Measurements from ENCODE around the gene VSNL1.

VSNL1 gene

GRCh38 chr2:17584689-17585088 is 44.2 kb downstream of the VSNL1 start:
- Mint-ChIP-seq H3K4me3 (no peak overlapping the region), H3K4me1 (ENCODE audit: low read depth) (no peaks in the 10 kb centered on the region), H3K9me3 (no peaks in the 10 kb centered on the region), H3K27ac (no peak overlapping the region), H3K36me3 (ENCODE audit: low read depth) (no peaks in the 10 kb centered on the region), H3K27me3 (peaks cover 4% of the 10 kb centered on the region)
- DNase-seq: no peak

- Mint-ChIP-seq H3K36me3 (ENCODE audit: low read depth) (no peaks in the 10 kb centered on the region), H3K4me3 (no peak overlapping the region), H3K27me3 (peaks cover 11% of the 10 kb centered on the region)
Measured at GRCh38 chr2:17587469-17587868, 47.0 kb downstream of the VSNL1 start.

GRCh38 chr2:17588031-17588430 is 47.5 kb downstream of the VSNL1 start:
- no peak for DNase-seq
- H3K27me3 Mint-ChIP-seq: peaks cover 11% of the 10 kb centered on the region
- no peak overlapping the region for H3K4me3 Mint-ChIP-seq
- H3K4me1 Mint-ChIP-seq (ENCODE audit: low read depth): no peaks in the 10 kb centered on the region
- H3K27ac Mint-ChIP-seq: no peak overlapping the region
- no peaks in the 10 kb centered on the region for H3K9me3 Mint-ChIP-seq
- no peaks in the 10 kb centered on the region for H3K36me3 Mint-ChIP-seq (ENCODE audit: low read depth)

More at GRCh38 chr2:17587469-17587868, 47.0 kb downstream of the VSNL1 start:
- DNase-seq: no peak
- Mint-ChIP-seq H3K9me3 (no peaks in the 10 kb centered on the region), H3K27ac (no peak overlapping the region), H3K4me1 (ENCODE audit: low read depth) (no peaks in the 10 kb centered on the region)

GRCh38 chr2:17589406-17590035 is 49.0 kb downstream of the VSNL1 start:
- peaks cover 11% of the 10 kb centered on the region for H3K27me3 Mint-ChIP-seq
- no peaks in the 10 kb centered on the region for H3K4me1 Mint-ChIP-seq (ENCODE audit: low read depth)
- H3K27ac Mint-ChIP-seq: no peak overlapping the region
- no peak for DNase-seq
- H3K4me3 Mint-ChIP-seq: no peak overlapping the region
- H3K36me3 Mint-ChIP-seq (ENCODE audit: low read depth): no peaks in the 10 kb centered on the region
- no peaks in the 10 kb centered on the region for H3K9me3 Mint-ChIP-seq

- peaks cover 11% of the 10 kb centered on the region for H3K27me3 Mint-ChIP-seq
- no peaks in the 10 kb centered on the region for H3K4me1 Mint-ChIP-seq (ENCODE audit: low read depth)
Measured at GRCh38 chr2:17590342-17590911, 49.9 kb downstream of the VSNL1 start.

GRCh38 chr2:17591846-17592245 is 51.4 kb downstream of the VSNL1 start:
- no peaks in the 10 kb centered on the region for H3K9me3 Mint-ChIP-seq
- no peaks in the 10 kb centered on the region for H3K4me1 Mint-ChIP-seq (ENCODE audit: low read depth)
- no peak overlapping the region for H3K4me3 Mint-ChIP-seq
- H3K27ac Mint-ChIP-seq: no peak overlapping the region
- no peaks in the 10 kb centered on the region for H3K36me3 Mint-ChIP-seq (ENCODE audit: low read depth)
- no peak for DNase-seq
- peaks cover 11% of the 10 kb centered on the region for H3K27me3 Mint-ChIP-seq

More at GRCh38 chr2:17590342-17590911, 49.9 kb downstream of the VSNL1 start:
- H3K27ac Mint-ChIP-seq: no peak overlapping the region
- H3K36me3 Mint-ChIP-seq (ENCODE audit: low read depth): no peaks in the 10 kb centered on the region
- no peaks in the 10 kb centered on the region for H3K9me3 Mint-ChIP-seq
- DNase-seq: no peak
- H3K4me3 Mint-ChIP-seq: no peak overlapping the region

GRCh38 chr2:17592731-17593409 is 52.4 kb downstream of the VSNL1 start:
- H3K4me3 Mint-ChIP-seq: no peak overlapping the region
- no peak for DNase-seq
- H3K4me1 Mint-ChIP-seq (ENCODE audit: low read depth): no peaks in the 10 kb centered on the region
- peaks cover 7% of the 10 kb centered on the region for H3K27me3 Mint-ChIP-seq
- no peaks in the 10 kb centered on the region for H3K9me3 Mint-ChIP-seq
- H3K36me3 Mint-ChIP-seq (ENCODE audit: low read depth): no peaks in the 10 kb centered on the region
- H3K27ac Mint-ChIP-seq: no peak overlapping the region

- Mint-ChIP-seq H3K27ac (no peak overlapping the region), H3K4me1 (ENCODE audit: low read depth) (no peaks in the 10 kb centered on the region), H3K4me3 (no peak overlapping the region), H3K9me3 (no peaks in the 10 kb centered on the region), H3K36me3 (ENCODE audit: low read depth) (no peaks in the 10 kb centered on the region), H3K27me3 (peaks cover 7% of the 10 kb centered on the region)
- no peak for DNase-seq
Measured at GRCh38 chr2:17593445-17593840, 52.9 kb downstream of the VSNL1 start.

- Mint-ChIP-seq H3K4me1 (ENCODE audit: low read depth) (no peaks in the 10 kb centered on the region), H3K36me3 (ENCODE audit: low read depth) (no peaks in the 10 kb centered on the region), H3K27me3 (peaks cover 7% of the 10 kb centered on the region), H3K4me3 (no peak overlapping the region), H3K9me3 (no peaks in the 10 kb centered on the region), H3K27ac (no peak overlapping the region)
- no peak for DNase-seq
Measured at GRCh38 chr2:17593841-17594491, 53.5 kb downstream of the VSNL1 start.

GRCh38 chr2:17594533-17595401 is 54.3 kb downstream of the VSNL1 start:
- H3K4me1 Mint-ChIP-seq (ENCODE audit: low read depth): no peaks in the 10 kb centered on the region
- H3K4me3 Mint-ChIP-seq: no peak overlapping the region
- no peak for DNase-seq
- H3K27me3 Mint-ChIP-seq: peaks cover 7% of the 10 kb centered on the region
- H3K27ac Mint-ChIP-seq: no peak overlapping the region
- no peaks in the 10 kb centered on the region for H3K36me3 Mint-ChIP-seq (ENCODE audit: low read depth)
- H3K9me3 Mint-ChIP-seq: no peaks in the 10 kb centered on the region

- no peak for DNase-seq
- Mint-ChIP-seq H3K9me3 (no peaks in the 10 kb centered on the region), H3K4me3 (no peak overlapping the region), H3K27ac (no peak overlapping the region), H3K27me3 (peaks cover 4% of the 10 kb centered on the region), H3K4me1 (ENCODE audit: low read depth) (no peaks in the 10 kb centered on the region), H3K36me3 (ENCODE audit: low read depth) (no peaks in the 10 kb centered on the region)
Measured at GRCh38 chr2:17599617-17600016, 59.1 kb downstream of the VSNL1 start.

GRCh38 chr2:17600556-17601204 is 60.2 kb downstream of the VSNL1 start:
- Mint-ChIP-seq H3K27me3 (peaks cover 4% of the 10 kb centered on the region), H3K27ac (no peak overlapping the region), H3K4me1 (ENCODE audit: low read depth) (no peaks in the 10 kb centered on the region), H3K36me3 (ENCODE audit: low read depth) (no peaks in the 10 kb centered on the region), H3K4me3 (no peak overlapping the region), H3K9me3 (no peaks in the 10 kb centered on the region)
- DNase-seq: no peak

GRCh38 chr2:17604050-17604449 is 63.6 kb downstream of the VSNL1 start:
- Mint-ChIP-seq H3K36me3 (ENCODE audit: low read depth) (no peaks in the 10 kb centered on the region), H3K9me3 (no peaks in the 10 kb centered on the region), H3K4me3 (no peak overlapping the region), H3K27me3 (peaks cover 4% of the 10 kb centered on the region), H3K27ac (no peak overlapping the region), H3K4me1 (ENCODE audit: low read depth) (no peaks in the 10 kb centered on the region)
- no peak for DNase-seq

- H3K27me3 Mint-ChIP-seq: peaks cover 4% of the 10 kb centered on the region
- no peak overlapping the region for H3K4me3 Mint-ChIP-seq
- no peaks in the 10 kb centered on the region for H3K4me1 Mint-ChIP-seq (ENCODE audit: low read depth)
- no peaks in the 10 kb centered on the region for H3K36me3 Mint-ChIP-seq (ENCODE audit: low read depth)
- H3K9me3 Mint-ChIP-seq: no peaks in the 10 kb centered on the region
- no peak for DNase-seq
- H3K27ac Mint-ChIP-seq: no peak overlapping the region
Measured at GRCh38 chr2:17605696-17606095, 65.2 kb downstream of the VSNL1 start.
